ENCODE data around the gene PPP1R13L.
A peak's percentile ranks its signal among the peaks of the same experiment; 100 is the strongest.
"Not testable (repeated sequence)": the region's sequence is repeated elsewhere in the genome, so short reads cannot be mapped to it uniquely, and the experiment has no call there.

PPP1R13L gene

DNA sequence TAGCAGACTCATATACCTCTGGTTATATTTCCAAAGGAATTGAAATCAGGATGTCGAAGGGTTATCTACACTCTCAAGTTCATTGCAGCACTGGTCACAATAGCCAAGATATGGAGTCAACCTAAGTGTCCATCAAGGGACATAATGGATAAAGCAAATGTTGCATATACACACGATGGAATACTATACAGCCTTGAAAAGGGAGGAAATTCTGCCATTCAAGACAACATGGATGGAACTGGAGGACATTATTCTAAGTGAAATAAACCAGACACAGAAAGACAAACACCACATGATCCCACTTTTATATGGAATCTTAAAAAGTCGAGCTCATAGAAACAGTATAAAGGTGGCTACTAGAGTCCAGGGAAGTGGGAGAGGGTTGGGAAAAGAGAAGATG is 32.5 kb upstream of the PPP1R13L start:
- DNase-seq (ENCODE audit: low spot score) = no peak
- TF ChIP-seq, protein P1, sequence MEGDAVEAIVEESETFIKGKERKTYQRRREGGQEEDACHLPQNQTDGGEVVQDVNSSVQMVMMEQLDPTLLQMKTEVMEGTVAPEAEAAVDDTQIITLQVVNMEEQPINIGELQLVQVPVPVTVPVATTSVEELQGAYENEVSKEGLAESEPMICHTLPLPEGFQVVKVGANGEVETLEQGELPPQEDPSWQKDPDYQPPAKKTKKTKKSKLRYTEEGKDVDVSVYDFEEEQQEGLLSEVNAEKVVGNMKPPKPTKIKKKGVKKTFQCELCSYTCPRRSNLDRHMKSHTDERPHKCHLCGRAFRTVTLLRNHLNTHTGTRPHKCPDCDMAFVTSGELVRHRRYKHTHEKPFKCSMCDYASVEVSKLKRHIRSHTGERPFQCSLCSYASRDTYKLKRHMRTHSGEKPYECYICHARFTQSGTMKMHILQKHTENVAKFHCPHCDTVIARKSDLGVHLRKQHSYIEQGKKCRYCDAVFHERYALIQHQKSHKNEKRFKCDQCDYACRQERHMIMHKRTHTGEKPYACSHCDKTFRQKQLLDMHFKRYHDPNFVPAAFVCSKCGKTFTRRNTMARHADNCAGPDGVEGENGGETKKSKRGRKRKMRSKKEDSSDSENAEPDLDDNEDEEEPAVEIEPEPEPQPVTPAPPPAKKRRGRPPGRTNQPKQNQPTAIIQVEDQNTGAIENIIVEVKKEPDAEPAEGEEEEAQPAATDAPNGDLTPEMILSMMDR (IDR thresholded peaks at IDR 0.05; ENCODE audit: extremely low read depth, insufficient read depth, missing control alignments) = no peak
- in situ Hi-C loops (cut with MboI; ENCODE audit: low pct_unique_long_range_greater_than_20kb, low sequenced_read_pairs, unreplicated experiment) = no loop called here

DNA sequence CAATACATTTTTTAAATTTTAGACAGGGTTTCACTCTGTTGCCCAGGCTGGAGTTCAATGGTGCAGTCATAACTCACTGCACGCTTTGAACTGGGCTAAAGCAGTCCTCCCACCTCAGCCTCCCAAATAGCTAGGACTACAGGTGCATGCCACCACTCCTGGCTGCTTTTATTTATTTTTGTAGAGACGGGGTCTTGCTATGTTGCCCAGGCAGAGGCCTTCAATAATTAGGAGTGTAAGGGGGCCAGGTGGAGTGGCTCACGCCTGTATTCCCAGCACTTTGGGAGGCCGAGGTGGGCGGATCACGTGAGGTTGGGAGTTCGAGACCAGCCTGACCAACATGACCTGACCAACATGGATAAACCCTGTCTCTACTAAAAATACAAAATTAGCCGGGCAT is 27.7 kb upstream of the PPP1R13L start:
- in situ Hi-C loops (cut with MboI; ENCODE audit: low pct_unique_long_range_greater_than_20kb, low sequenced_read_pairs, unreplicated experiment); DNase-seq (ENCODE audit: low spot score): not testable (repeated sequence)

DNA sequence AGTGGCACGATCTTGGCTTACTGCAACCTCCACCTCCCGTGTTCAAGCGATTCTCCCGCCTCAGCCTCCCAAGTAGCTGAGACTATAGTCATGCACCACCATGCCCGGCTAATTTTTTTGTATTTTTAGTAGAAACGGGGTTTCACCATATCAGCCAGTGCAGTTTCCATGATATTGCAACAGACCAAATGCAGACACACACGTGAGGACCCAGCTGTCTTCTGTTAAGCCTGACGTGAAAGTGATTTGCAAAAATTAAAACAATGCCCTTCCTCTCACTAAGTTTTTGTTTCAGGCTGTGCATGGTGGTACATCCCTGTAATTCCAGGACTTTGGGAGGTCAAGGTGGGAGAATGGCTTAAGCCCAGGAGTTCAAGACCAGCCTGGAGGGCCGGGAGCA is 26.1 kb upstream of the PPP1R13L start:
- in situ Hi-C loops (cut with MboI; ENCODE audit: low pct_unique_long_range_greater_than_20kb, low sequenced_read_pairs, unreplicated experiment) = not testable (repeated sequence)

DNA sequence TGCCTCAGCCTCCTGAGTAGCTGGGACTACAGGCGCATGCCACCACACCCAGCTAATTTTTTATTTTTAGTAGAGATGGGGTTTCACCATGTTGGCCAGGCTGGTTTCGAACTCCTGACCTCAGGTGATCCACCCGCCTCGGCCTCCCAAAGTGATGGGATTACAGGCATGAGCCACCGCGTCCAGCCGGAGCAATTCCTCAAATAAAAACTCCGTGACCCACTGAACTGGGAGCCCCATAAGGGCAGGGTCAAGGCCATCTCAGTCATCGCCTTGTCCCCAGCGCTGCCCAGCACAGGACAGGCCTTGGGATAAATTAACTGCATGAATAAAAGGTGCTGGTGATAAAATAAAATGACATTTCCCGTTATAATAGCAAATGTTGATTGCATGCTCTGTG is 25.0 kb upstream of the PPP1R13L start:
- in situ Hi-C loops (cut with MboI; ENCODE audit: low pct_unique_long_range_greater_than_20kb, low sequenced_read_pairs, unreplicated experiment); DNase-seq (ENCODE audit: low spot score): not testable (repeated sequence)

More for the DNA sequence above, 26.1 kb upstream of the PPP1R13L start:
- DNase-seq (ENCODE audit: low spot score) = not testable (repeated sequence)

DNA sequence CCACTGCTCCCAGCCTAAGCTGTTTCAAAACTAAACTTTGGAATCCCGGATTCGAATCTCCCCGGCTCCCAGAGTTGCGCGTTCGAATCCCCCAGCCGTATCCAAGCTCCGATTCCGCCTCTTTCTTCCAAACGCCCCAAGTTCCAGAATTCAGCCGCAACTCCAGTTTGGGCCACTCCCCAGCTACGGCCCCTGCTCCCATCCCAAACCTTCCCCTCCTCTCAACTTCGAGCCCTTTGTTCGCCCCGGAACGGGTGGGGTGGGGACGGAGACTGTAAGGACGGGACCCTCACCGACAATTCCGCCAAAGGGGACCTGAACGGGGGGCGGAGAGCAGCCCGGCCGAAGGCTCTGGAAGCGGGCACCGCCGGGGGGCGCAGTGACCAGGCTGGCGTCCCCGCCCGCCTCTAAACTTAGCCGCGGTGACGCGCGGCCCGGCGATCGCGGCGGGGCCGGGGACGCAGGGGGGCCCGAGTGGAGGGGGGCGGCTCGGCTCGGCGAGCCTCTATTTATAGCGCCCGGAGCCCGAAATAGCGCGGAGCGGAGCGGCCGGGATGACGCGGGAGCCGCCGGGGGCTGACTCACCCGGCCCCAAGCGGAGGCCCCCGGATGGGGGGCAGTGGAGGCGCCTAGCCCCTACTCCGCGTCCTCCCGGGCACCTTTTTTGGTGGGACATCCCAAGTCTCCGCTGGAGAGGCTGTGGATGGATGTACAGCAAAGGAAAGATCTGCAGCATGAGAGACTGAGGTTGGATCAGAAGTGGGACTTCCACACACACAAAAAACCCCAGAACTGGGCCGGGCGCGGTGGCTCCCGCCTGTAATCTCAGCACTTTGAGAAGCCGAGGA is 23.7 kb upstream of the PPP1R13L start:
- DNase-seq (ENCODE audit: low spot score) = peak; percentile 68
- in situ Hi-C loops (cut with MboI; ENCODE audit: low pct_unique_long_range_greater_than_20kb, low sequenced_read_pairs, unreplicated experiment) = no loop called here
- TF ChIP-seq, protein P1 (IDR thresholded peaks at IDR 0.05; ENCODE audit: extremely low read depth, insufficient read depth, missing control alignments) = peak; percentile 59

DNA sequence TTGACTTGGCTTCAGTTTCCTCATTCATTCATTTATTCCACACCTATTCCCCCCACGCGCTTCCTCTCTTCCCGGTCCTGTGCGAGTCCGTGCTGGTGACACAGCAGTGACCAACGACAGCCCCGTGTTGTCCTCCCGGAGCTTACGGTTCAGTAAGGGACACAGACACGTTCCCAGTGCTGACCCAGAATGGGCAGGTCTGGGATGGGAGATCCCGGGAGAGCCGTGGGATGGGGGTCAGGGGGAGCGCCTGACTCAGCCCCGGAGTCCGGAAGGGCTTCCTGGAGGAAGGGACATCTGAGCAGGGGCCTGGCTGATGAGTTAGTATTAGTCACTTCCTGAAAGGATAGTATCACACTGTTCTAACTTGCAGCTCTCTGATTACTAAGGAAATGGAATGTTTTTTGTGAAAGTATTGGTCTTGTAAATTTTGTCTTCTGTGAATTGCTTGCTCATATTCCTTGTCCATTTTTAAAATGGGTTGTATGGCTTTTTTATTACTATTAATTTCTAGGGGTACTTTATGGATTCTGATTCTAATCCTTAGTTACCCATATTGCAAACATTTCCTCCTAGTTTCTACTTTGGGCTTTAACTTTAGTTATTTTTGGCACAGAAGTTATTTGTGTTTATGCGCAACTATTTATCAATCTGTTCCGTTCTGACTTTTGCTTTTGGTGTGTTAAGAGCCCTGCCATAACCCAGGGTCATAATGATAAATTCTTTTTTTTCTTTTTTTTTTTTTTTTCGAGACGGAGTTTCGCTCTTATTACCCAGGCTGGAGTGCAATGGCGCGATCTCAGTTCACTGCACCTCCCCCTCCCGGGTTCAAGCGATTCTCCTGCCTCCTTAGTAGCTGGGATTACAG is 19.6 kb upstream of the PPP1R13L start:
- TF ChIP-seq, protein P1 (IDR thresholded peaks at IDR 0.05; ENCODE audit: extremely low read depth, insufficient read depth, missing control alignments) = no peak
- in situ Hi-C loops (cut with MboI; ENCODE audit: low pct_unique_long_range_greater_than_20kb, low sequenced_read_pairs, unreplicated experiment) = no loop called here
- DNase-seq (ENCODE audit: low spot score) = peak; percentile 37

DNA sequence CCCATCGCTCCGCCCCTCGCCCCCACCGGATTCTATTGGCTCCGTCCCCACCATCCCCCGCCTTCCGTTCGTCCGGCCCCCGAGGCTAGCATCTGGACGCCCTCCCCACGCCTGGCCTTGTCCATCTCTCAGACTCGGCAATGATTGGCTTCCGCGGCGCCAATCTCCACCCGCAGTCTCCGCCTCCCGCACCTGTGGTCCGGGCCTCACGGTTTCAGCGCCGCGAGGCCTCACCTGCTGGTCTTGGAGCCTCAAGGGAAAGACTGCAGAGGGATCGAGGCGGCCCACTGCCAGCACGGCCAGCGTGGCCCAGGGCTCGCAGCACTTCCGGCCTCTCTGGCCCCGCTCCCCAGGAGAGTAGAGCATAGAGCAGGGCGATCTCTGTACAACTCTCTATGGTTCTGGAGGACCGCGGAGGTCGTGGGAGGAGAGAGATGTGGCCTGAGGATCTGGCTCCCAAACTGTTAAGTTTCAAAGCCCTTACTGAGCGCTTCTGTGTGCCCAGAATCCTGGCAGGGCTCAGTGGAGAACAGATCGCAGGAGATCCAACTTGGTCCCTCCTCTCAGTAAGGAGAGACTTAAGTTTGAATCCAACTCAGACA is 18.8 kb upstream of the PPP1R13L start, which contains the start of gene ERCC1:
TSS of gene ERCC1 (minus strand) at position 329 of the 602 bp plus-strand sequence. CDS start 543 bp downstream, outside the sequence.
- DNase-seq (ENCODE audit: low spot score) = peak; percentile 97
- TF ChIP-seq, protein P1 (IDR thresholded peaks at IDR 0.05; ENCODE audit: extremely low read depth, insufficient read depth, missing control alignments) = no peak
- in situ Hi-C loops (cut with MboI; ENCODE audit: low pct_unique_long_range_greater_than_20kb, low sequenced_read_pairs, unreplicated experiment) = no loop called here
